ENCODE results near the gene ANXA1.

Gene ANXA1

DNA sequence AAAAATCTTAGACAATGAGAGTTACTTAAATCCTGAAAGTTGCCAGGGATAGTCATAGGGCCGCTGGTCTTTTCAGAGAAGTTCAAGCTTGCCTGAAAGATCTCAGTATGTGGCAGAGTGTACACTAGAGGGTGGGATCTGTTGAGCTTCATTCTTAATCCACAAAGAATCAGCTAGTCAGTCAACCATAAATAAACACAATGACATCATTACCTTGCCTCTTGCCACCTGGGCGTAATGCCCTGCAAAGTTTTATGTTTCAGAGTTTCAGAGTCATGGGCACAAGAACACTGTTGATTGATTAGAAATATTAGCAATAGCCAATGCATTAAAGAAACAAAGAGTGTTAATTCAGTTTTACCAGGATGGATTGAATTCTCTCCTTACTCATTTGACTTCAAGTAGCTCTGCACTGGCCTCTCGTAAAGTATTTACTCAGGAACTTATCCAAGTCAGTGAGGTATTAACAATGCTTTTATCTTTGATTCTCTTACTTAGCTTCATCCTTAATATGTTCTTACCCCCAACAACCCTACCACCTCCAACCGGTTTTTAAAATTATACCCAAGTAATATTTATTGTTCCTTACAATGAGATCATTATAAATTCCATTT is 14.3 kb upstream of the ANXA1 start:
- Histone ChIP-seq H3K4me2 (ENCODE audit: low read depth, low read length, poor library complexity, severe bottlenecking) (no peak overlapping the region), H3K27me3 (ENCODE audit: insufficient read depth, low read length, poor library complexity, severe bottlenecking) (no peaks in the 10 kb centered on the region), H3K9me2 (replicated peaks; ENCODE audit: low read depth, low read length) (no peaks in the 10 kb centered on the region), H3K4me1 (ENCODE audit: insufficient read depth, low read length, poor library complexity, severe bottlenecking) (peaks cover 21% of the 10 kb centered on the region), H3K9me3 (ENCODE audit: insufficient read depth, low read depth, low read length) (no peaks in the 10 kb centered on the region), H3K36me3 (ENCODE audit: insufficient read depth, low read length) (no peaks in the 10 kb centered on the region), H3K9ac (ENCODE audit: low read depth, low read length, poor library complexity, severe bottlenecking) (no peak overlapping the region), H2AFZ (ENCODE audit: low read length) (no peak overlapping the region), H3K4me3 (ENCODE audit: low read length, poor library complexity, severe bottlenecking) (no peak overlapping the region), H4K20me1 (ENCODE audit: insufficient read depth, low read length, poor library complexity, severe bottlenecking) (no peaks in the 10 kb centered on the region), H3K79me2 (ENCODE audit: insufficient read depth, low read length) (no peaks in the 10 kb centered on the region), H3F3A (ENCODE audit: low read depth) (no peaks in the 10 kb centered on the region)
- no peak for TF ChIP-seq EZH2phosphoT487 (IDR thresholded peaks at IDR 0.05; ENCODE audit: borderline replicate concordance)
- TF ChIP-seq, protein P1, sequence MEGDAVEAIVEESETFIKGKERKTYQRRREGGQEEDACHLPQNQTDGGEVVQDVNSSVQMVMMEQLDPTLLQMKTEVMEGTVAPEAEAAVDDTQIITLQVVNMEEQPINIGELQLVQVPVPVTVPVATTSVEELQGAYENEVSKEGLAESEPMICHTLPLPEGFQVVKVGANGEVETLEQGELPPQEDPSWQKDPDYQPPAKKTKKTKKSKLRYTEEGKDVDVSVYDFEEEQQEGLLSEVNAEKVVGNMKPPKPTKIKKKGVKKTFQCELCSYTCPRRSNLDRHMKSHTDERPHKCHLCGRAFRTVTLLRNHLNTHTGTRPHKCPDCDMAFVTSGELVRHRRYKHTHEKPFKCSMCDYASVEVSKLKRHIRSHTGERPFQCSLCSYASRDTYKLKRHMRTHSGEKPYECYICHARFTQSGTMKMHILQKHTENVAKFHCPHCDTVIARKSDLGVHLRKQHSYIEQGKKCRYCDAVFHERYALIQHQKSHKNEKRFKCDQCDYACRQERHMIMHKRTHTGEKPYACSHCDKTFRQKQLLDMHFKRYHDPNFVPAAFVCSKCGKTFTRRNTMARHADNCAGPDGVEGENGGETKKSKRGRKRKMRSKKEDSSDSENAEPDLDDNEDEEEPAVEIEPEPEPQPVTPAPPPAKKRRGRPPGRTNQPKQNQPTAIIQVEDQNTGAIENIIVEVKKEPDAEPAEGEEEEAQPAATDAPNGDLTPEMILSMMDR (conservative IDR thresholded peaks at IDR 0.05; ENCODE audit: low read length), result no peak; the same call in 1 of the 2 replicates

DNA sequence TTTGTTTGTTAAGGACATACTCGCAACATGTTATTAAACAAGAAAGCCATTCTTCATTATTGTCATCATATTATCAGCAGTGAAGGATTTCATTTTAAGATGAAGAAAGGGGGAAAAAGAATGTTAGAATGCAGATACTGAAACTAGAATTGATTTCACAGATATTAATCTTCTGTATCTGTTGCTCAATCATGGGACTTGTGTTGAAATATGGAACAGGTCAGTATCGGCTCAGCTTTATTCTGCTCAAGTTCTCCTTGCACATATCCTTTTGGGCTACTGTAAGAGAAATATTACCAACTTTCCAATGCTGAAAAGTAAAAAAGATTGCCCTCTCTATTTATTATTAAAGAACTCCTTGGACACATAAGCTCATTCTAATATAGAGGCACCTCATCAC is 13.8 kb upstream of the ANXA1 start:
- Histone ChIP-seq H3K79me2 (ENCODE audit: insufficient read depth, low read length) (no peaks in the 10 kb centered on the region), H3K36me3 (ENCODE audit: insufficient read depth, low read length) (no peaks in the 10 kb centered on the region), H3K9me3 (ENCODE audit: insufficient read depth, low read depth, low read length) (no peaks in the 10 kb centered on the region), H3K9ac (ENCODE audit: low read depth, low read length, poor library complexity, severe bottlenecking) (no peak overlapping the region), H3K27me3 (ENCODE audit: insufficient read depth, low read length, poor library complexity, severe bottlenecking) (no peaks in the 10 kb centered on the region), H3K9me2 (replicated peaks; ENCODE audit: low read depth, low read length) (no peaks in the 10 kb centered on the region), H4K20me1 (ENCODE audit: insufficient read depth, low read length, poor library complexity, severe bottlenecking) (no peaks in the 10 kb centered on the region), H3F3A (ENCODE audit: low read depth) (no peaks in the 10 kb centered on the region), H3K4me3 (ENCODE audit: low read length, poor library complexity, severe bottlenecking) (no peak overlapping the region), H2AFZ (ENCODE audit: low read length) (no peak overlapping the region), H3K4me2 (ENCODE audit: low read depth, low read length, poor library complexity, severe bottlenecking) (no peak overlapping the region), H3K4me1 (ENCODE audit: insufficient read depth, low read length, poor library complexity, severe bottlenecking) (peaks cover 21% of the 10 kb centered on the region)
- no peak for TF ChIP-seq EZH2phosphoT487 (IDR thresholded peaks at IDR 0.05; ENCODE audit: borderline replicate concordance)
- TF ChIP-seq, protein P1 (conservative IDR thresholded peaks at IDR 0.05; ENCODE audit: low read length), result no peak

DNA sequence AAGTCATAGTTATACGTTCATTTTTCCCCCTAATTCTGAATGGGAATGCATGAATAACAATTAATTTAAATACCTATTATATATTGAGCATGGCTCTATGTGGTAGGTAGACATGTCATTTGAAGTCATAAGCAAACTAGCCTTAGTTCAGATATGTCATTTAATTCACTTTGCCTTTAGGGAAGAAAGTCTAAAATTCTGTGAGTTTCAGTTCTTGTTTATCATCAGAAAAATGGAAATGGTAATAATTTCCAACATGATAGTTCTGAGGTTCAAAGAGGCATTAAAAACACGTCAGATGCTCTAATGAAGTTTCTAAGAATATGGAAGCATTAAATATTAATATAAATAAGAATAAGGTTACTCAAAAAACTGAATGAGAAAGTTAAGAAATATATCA is 13.1 kb upstream of the ANXA1 start:
- H3F3A ChIP-seq (ENCODE audit: low read depth), result no peaks in the 10 kb centered on the region
- H3K4me1 ChIP-seq (ENCODE audit: insufficient read depth, low read length, poor library complexity, severe bottlenecking), result peaks cover 21% of the 10 kb centered on the region
- H3K9ac ChIP-seq (ENCODE audit: low read depth, low read length, poor library complexity, severe bottlenecking), result no peak overlapping the region
- H4K20me1 ChIP-seq (ENCODE audit: insufficient read depth, low read length, poor library complexity, severe bottlenecking), result no peaks in the 10 kb centered on the region
- no peaks in the 10 kb centered on the region for H3K36me3 ChIP-seq (ENCODE audit: insufficient read depth, low read length)
- no peaks in the 10 kb centered on the region for H3K9me2 ChIP-seq (replicated peaks; ENCODE audit: low read depth, low read length)
- no peak for TF ChIP-seq EZH2phosphoT487 (IDR thresholded peaks at IDR 0.05; ENCODE audit: borderline replicate concordance)
- TF ChIP-seq, protein P1 (conservative IDR thresholded peaks at IDR 0.05; ENCODE audit: low read length), result no peak
- H3K9me3 ChIP-seq (ENCODE audit: insufficient read depth, low read depth, low read length), result no peaks in the 10 kb centered on the region
- no peak overlapping the region for H3K4me3 ChIP-seq (ENCODE audit: low read length, poor library complexity, severe bottlenecking)
- no peaks in the 10 kb centered on the region for H3K27me3 ChIP-seq (ENCODE audit: insufficient read depth, low read length, poor library complexity, severe bottlenecking)
- no peak overlapping the region for H3K4me2 ChIP-seq (ENCODE audit: low read depth, low read length, poor library complexity, severe bottlenecking)
- H3K79me2 ChIP-seq (ENCODE audit: insufficient read depth, low read length), result no peaks in the 10 kb centered on the region
- no peak overlapping the region for H2AFZ ChIP-seq (ENCODE audit: low read length)

Measured in Loucy (cell line).